NB4 (cell line): ENCODE data around the gene MLLT3.

ENCODE experiments used
- POLR2A ChIP-seq: IDR thresholded peaks from 2 replicates; pipeline ENCODE4 v1.6.1; 2011; ENCODE audit warnings: mild to moderate bottlenecking; ENCODE audit not compliant: insufficient read length; ENCODE audit errors: extremely low read depth
- TF ChIP-seq, protein P1 (sequence below): IDR thresholded peaks from one replicate; pipeline ENCODE4 v1.5.1; 2012; ENCODE audit warnings: low read depth, low read length

DNA sequence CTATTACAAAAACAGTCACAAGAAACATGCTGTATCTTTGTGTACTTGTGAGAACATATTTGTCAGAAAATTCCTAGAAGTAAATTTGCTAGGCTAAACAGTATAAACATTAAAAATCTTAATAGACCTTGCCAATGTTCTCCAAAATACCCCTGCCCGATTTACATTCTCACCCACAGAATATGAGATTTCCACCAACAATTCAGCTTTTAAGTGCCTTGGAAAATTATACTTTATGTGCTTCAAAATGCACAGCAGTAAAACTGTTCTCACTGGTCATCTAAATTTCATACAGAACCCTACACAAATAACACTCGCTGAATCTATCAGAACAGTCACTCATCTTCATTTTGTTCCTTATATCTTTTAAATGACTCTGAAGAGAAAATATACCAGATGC, 5.5 kb downstream of the MLLT3 start:
- no peak for TF ChIP-seq POLR2A
- TF ChIP-seq, protein P1, sequence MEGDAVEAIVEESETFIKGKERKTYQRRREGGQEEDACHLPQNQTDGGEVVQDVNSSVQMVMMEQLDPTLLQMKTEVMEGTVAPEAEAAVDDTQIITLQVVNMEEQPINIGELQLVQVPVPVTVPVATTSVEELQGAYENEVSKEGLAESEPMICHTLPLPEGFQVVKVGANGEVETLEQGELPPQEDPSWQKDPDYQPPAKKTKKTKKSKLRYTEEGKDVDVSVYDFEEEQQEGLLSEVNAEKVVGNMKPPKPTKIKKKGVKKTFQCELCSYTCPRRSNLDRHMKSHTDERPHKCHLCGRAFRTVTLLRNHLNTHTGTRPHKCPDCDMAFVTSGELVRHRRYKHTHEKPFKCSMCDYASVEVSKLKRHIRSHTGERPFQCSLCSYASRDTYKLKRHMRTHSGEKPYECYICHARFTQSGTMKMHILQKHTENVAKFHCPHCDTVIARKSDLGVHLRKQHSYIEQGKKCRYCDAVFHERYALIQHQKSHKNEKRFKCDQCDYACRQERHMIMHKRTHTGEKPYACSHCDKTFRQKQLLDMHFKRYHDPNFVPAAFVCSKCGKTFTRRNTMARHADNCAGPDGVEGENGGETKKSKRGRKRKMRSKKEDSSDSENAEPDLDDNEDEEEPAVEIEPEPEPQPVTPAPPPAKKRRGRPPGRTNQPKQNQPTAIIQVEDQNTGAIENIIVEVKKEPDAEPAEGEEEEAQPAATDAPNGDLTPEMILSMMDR = no peak
